KOPT-K1 (cell line): Measurements from ENCODE around the gene UBXN10.
"Not testable (repeated sequence)": the region's sequence is repeated elsewhere in the genome, so short reads cannot be mapped to it uniquely, and the experiment has no call there.

Source experiments
- H3K27ac ChIP-seq: fragments of 200-600 bp; sonication (generic); 2 replicates; pipeline ENCODE4 v1.5.1; 2016; ENCODE audit warnings: antibody characterized with exemption, mild to moderate bottlenecking, low read depth, low read length; ENCODE audit not compliant: poor library complexity, severe bottlenecking
- H3K36me3 ChIP-seq: fragments of 200-600 bp; sonication (generic); 2 replicates; pipeline ENCODE4 v1.5.1; 2017; ENCODE audit warnings: antibody characterized with exemption, mild to moderate bottlenecking, low read length, moderate library complexity; ENCODE audit not compliant: insufficient read depth
- H3K9me3 ChIP-seq: fragments of 200-600 bp; sonication (generic); 2 replicates; pipeline ENCODE4 v1.5.1; 2017; ENCODE audit warnings: antibody characterized with exemption, low read length, mild to moderate bottlenecking; ENCODE audit not compliant: insufficient read depth, poor library complexity, severe bottlenecking

UBXN10 gene

DNA sequence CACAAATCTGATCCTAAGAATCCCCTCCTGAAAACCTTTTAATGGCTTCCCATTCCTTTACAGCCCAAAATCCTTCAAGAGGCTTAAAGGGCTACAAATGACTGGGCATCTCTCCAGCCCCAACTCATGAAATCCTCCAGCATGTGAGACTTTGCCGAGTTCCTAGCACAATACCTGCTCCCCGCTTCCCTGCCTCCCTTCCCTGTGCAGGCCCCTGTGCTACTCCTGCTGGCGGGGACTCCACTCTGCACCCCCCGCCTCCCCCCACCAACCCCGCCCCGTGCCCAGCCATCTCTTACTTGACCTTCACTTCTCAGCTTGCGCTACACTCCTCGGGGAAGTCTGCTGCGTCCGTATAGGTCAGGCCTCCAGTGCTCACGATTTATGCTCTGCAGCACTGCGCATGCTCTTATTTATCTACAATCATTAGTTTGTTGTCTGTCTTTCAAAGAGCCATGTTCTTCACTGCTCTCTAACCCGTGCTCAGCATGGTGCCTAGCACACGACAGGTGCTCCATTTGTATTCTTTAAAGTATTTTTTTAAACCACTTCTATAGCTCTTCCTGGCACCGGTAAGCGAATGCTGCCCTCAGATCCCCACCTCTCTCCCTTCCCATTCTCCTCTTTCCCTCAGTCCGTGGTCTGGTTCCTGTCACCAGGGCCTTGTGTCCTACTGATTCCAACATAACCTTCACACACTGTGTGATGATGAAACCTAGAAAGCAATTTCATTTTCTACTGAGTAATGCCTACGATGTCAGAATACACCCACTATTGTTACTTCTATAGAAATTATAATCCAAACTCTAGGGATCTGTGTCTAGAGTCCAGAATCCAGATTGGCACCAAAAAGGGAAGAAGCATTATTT, 37.9 kb downstream of the UBXN10 start:
- no peaks in the 10 kb centered on the region for H3K36me3 ChIP-seq
- H3K9me3 ChIP-seq = no peaks in the 10 kb centered on the region
- H3K27ac ChIP-seq = no peak overlapping the region

DNA sequence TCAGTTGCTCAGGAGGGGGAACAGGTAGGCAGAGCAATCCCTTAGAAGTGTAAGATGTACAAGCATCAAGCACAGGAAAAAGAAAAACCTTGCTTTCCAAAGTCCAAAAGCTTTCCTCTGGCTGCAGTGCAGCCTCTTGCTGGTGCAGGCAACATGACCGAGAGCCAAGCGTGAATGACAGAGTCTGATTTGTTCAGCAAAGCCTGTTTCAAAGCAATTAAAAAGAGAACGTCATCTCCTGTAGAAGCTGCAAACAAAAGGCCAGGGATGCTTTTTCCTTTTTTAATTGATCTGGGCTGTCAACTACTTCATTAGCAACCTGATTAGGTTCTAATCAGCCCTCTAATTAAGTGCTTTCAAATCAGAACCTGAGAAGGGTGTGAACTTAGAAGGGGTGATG, 38.6 kb downstream of the UBXN10 start:
- H3K36me3 ChIP-seq = no peaks in the 10 kb centered on the region
- no peak overlapping the region for H3K27ac ChIP-seq
- no peaks in the 10 kb centered on the region for H3K9me3 ChIP-seq

DNA sequence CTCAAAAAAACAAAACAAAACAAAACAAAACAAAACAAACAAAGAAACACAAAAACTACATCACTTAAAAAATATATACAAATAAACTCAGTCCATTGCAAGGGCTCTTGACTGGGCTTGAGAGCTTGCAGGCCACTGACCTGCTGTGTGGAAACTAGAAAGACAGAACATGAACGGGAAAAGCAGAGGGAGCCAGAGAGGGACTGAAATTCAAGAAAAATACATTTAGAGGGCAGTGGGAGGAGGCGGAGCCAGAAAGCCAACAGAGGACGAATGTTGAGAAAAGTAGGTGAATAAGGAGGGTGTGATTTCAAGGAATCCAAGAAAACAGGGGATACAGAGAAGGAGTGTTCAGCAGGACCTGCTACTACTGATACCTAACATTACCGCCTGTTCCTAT, 41.8 kb downstream of the UBXN10 start:
- Histone ChIP-seq H3K9me3 (no peaks in the 10 kb centered on the region), H3K27ac (no peak overlapping the region), H3K36me3 (no peaks in the 10 kb centered on the region)

DNA sequence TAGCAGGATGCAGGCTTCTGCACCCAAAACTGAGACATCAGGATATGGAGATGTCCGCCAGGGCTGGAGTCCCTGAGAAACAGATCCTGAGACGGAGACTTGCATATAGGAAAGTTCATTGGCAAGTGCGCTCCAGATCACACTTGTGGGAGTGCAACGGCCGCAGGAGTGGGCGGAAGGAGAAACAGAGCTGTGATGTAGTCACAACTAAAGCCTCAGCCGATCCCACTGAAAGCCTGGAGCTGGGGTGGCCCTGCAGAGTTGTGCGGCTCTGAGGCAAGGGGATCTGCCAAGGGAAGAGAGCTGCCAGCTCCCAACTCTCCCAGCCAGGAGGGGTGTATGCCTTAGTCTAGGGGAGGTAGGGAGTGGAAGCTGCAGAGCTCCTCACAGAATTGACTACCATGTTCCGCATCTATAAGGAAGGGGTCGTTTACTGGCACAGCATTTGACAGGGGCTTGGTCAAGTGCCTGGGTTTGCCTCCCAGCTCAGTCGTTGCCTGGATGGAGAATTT, 42.5 kb downstream of the UBXN10 start:
- Histone ChIP-seq H3K27ac (no peak overlapping the region), H3K36me3 (no peaks in the 10 kb centered on the region), H3K9me3 (no peaks in the 10 kb centered on the region)

DNA sequence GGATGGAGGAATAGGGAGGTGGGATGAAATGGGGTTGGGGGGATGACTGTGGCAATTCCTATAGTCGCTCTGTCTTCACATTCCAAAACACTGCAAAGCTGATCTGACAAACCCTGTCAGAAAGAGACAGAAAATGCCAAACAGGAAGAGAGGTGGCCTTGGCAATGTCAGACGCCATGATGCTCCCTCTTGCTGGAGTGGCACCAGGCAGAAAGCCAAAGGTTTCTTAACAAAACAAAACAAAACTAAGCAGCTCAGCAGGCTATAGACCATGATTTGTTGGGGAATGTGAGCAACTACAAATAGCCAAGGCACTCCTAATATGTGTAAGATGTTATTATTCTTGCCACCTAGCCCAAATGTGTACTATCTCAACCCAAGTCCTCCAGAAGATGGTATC, 43.3 kb downstream of the UBXN10 start:
- Histone ChIP-seq H3K27ac (no peak overlapping the region), H3K9me3 (no peaks in the 10 kb centered on the region), H3K36me3 (no peaks in the 10 kb centered on the region)

DNA sequence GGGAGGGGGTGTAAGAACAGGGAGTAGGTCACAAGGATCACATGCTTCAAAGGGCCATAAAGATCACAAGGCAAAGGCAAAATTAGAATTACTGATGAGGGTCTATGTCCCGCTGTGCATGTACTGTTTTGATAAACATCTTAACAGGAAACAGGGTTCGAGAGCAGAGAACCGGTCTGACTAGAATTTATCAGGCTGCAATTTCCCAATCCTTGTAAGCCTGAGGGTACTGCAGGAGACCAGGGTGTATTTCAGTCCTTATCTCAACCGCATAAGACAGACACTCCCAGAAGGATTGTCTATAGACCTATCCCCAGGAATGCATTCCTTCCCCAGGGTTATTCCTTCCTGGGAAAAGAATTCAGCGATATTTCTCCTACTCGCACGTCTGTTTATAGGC, 46.7 kb downstream of the UBXN10 start:
- H3K9me3 ChIP-seq, H3K36me3 ChIP-seq, H3K27ac ChIP-seq: not testable (repeated sequence)

DNA sequence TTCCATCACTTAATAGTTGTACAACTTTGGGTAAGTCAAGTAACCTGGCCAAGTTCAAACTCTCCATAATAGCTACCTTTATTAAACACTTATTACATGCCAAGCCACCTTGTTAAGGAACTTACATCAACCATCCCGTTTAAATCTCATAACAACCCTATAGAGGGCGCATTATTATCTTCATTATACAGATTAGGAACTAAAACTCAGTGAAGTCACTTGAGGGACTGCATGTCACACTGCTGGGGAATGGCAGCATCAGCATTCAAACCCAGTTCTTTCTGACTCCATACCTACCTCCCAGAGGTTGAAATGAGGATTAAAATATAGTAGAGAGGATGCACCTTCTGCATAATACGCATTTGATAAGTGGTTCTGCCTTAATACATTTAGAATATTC, 47.5 kb downstream of the UBXN10 start:
- Histone ChIP-seq H3K36me3 (no peaks in the 10 kb centered on the region), H3K9me3 (no peaks in the 10 kb centered on the region), H3K27ac (no peak overlapping the region)

DNA sequence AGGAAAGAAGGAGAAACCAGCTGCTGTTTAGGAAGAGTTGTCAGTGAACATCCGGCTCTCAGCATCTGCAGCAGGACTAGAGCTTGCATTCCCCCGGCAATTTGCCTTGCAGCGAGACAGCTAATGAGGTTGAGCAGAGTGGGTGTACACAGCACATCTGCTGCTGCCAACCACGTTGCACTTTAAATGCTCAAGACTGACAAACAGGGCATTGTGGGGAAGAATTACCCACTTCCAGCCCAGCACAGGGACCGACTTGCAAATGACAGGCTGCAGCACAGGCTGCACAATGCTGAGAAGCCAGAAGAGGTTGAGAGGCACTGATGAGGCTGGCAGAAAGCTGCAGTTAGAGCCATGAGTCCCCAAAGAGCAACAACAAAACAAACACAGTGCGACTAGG, 48.0 kb downstream of the UBXN10 start:
- H3K27ac ChIP-seq = no peak overlapping the region
- H3K9me3 ChIP-seq = no peaks in the 10 kb centered on the region

DNA sequence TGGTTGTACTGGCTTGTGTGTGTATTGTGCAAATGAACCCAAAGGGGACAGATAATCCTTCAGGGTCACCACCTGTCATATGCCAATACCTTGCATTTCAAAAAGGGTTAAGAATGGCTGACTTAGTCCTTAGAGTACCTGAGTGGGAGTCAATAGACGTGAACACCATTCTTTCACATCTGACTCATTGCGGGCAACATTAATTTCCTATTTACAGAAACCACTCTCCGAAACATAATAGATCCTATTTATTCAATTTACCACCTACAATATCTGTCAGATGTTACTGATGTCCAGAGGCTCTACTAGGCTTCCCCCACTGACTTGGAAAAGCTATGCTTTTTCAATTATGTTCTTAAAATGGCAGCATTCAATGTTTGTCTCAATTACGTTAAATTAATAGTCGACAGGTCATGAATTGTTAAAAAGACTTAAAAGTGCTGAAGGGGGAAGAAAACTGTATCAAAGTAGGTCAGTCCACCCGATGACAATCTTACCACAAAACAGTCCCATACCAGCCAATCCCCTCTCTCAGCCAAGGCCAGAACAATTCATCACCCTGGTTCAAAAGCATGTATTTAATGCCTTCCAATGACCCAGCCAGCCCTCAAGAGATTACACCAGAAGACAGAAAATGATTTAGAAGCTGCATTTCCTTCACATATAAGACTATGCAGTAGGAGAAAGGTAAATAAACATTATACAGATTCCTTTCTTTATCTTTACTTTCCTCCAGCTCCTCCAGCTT, 49.1 kb downstream of the UBXN10 start:
- Histone ChIP-seq H3K36me3 (no peaks in the 10 kb centered on the region), H3K9me3 (no peaks in the 10 kb centered on the region), H3K27ac (no peak overlapping the region)

More for the DNA sequence above, 48.0 kb downstream of the UBXN10 start:
- H3K36me3 ChIP-seq = no peaks in the 10 kb centered on the region

DNA sequence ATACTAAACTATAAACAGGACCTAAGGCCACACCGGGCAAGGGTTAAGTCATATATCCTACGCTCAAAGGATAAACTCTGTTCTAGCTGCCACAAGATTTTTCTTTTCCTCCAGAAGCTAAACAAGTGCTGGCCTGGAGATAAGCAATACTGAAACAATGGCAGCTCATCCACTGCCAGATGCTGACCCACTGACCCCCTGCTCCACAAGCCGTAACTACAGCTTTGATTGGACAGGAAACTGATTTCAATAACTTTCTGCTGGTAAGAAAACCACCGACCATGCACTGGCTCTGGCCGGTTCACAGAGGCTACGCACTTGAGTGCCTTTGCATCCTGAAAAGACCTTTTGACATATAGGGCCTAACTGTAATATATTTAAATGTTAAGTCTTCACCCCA, 51.8 kb downstream of the UBXN10 start:
- Histone ChIP-seq H3K36me3 (no peaks in the 10 kb centered on the region), H3K27ac (no peak overlapping the region), H3K9me3 (no peaks in the 10 kb centered on the region)

DNA sequence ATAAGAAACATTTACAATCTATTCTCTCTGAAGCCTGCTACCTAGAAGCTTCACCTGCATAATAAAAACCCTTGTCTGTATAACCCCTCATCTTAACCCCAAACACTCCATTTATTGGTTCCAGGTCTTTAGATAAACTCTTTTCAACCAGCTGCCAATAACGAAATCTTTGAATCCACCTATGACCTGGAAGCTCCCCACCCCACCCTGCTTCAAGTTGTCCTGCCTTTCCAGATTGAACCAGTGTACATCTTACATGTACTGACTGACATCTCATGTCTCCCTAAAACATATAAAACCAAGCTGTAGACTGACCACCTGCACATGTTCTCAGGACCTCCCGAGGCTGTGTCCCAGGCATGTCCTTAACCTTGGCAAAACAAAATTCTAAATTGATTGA, 54.1 kb downstream of the UBXN10 start:
- H3K9me3 ChIP-seq = no peaks in the 10 kb centered on the region
- H3K27ac ChIP-seq = no peak overlapping the region
- H3K36me3 ChIP-seq = no peaks in the 10 kb centered on the region

DNA sequence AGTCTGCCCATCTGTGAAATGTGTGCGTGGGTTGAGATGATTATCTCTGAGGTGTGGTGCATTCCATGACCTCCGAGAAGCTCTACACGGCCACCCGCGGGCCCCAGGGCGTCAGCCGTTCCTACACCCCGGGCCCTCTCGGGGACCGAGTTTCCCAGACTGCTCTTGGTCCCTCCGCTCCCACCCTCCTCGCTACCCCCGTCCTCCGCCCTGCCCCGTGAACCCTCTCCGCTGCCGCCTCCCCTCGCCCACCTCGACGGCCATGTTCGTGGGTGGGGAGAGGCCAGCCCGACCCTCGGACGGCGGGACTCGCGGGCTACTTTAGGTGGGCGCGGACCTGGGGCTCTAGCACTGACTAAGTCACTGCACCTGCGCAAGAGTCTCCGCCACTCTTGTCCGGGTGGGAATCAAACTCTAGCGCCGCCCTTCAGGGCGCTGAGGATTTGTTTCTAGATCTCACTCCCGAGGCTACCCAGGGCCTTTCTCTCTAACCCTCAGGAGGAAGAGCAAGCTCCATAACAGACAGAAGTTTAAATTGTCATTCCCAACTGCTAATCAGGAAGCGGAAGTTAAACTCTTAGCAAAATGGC, 57.1 kb downstream of the UBXN10 start:
- H3K9me3 ChIP-seq = peaks cover 5% of the 10 kb centered on the region
- H3K27ac ChIP-seq = no peak overlapping the region
- no peaks in the 10 kb centered on the region for H3K36me3 ChIP-seq
